Endothelial cell (in vitro differentiated cells): ENCODE results near the gene GPER1. TPM values are rescaled to one million over a fixed set of nuclear protein-coding genes. Genes with fewer than 3 reads are reported as not detected.

ENCODE experiments used
- DNase-seq: peaks from one replicate; pipeline ENCODE4 v3.0.0; 2021; ENCODE audit warnings: low spot score
- H3K27ac Mint-ChIP-seq: one replicate; pipeline ENCODE4 v1.8.0; 2021; ENCODE audit warnings: mixed read lengths, inconsistent platforms; ENCODE audit not compliant: unreplicated experiment
- H3K27me3 Mint-ChIP-seq: one replicate; pipeline ENCODE4 v1.8.0; 2021; ENCODE audit warnings: mild to moderate bottlenecking, moderate library complexity, mixed read lengths, inconsistent platforms; ENCODE audit not compliant: unreplicated experiment
- H3K36me3 Mint-ChIP-seq: one replicate; pipeline ENCODE4 v1.8.0; 2021; ENCODE audit warnings: mild to moderate bottlenecking, low read depth, mixed read lengths, inconsistent platforms; ENCODE audit not compliant: unreplicated experiment
- H3K4me1 Mint-ChIP-seq: one replicate; pipeline ENCODE4 v1.8.0; 2021; ENCODE audit warnings: mild to moderate bottlenecking, mixed read lengths, inconsistent platforms; ENCODE audit not compliant: unreplicated experiment
- H3K4me3 Mint-ChIP-seq: one replicate; pipeline ENCODE4 v1.8.0; 2021; ENCODE audit warnings: mild to moderate bottlenecking, mixed read lengths, inconsistent platforms; ENCODE audit not compliant: unreplicated experiment
- H3K9me3 Mint-ChIP-seq: one replicate; pipeline ENCODE4 v1.8.0; 2021; ENCODE audit warnings: mixed read lengths, inconsistent platforms; ENCODE audit not compliant: unreplicated experiment
- total RNA-seq: library from RNA; stranded (reverse); fragmentation: NEBNext Ultra II Directional; extraction: Animal tissue kit (Norgen Biotek cat#: 25700); gene quantifications from one replicate; pipeline ENCODE4 v1.2.1, GENCODE V29; 2021; ENCODE audit not compliant: unreplicated experiment
- TF ChIP-seq, protein P1 (sequence below): fragments of 200-600 bp; sonication (generic); IDR thresholded peaks from one replicate; pipeline ENCODE4 v1.5.0; 2021; ENCODE audit warnings: antibody characterized with exemption; ENCODE audit not compliant: unreplicated experiment

Gene GPER1
- total RNA-seq, 1 donor from 2014 or later, result 0.72 TPM

DNA sequence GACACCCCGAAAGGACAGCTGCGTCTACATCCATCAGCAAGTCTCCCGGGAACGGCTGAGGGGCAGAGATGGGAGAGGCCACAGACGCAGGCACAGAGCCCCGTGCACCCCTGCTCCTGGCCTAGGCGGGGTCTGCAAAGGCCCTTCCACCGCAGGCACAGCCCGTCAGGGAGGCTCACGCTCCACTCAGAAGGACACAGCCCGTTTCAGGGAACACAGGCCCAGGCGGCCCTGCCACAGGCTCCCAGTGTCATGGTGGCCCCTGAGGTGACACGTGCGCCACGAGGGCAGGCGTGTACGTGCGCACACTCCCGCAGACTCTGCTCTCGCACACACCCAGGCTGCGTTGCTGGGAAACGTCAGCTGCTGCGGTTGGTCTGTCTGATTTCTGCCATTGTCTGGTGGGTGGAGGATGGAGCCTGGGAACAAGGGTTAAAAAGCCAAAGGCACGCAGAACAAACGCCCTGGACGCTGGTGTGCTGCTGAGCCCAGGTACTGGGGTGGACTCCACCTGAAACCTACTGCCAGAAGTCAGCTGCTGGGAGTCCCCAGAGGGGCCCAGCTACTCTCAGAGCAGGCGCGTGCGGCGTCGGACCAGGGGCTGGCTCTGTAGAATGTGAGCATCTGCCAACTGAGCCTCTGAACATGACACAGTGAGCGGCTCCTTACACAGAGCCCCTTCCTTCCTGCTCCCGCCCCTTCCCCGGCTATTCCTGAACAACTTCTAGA is 13.1 kb downstream of the GPER1 start:
- Mint-ChIP-seq H3K9me3 (no peaks in the 10 kb centered on the region), H3K4me1 (peaks cover 18% of the 10 kb centered on the region), H3K27ac (no peak overlapping the region), H3K27me3 (peaks cover 14% of the 10 kb centered on the region), H3K4me3 (no peak overlapping the region), H3K36me3 (peaks cover 18% of the 10 kb centered on the region)
- TF ChIP-seq, protein P1, sequence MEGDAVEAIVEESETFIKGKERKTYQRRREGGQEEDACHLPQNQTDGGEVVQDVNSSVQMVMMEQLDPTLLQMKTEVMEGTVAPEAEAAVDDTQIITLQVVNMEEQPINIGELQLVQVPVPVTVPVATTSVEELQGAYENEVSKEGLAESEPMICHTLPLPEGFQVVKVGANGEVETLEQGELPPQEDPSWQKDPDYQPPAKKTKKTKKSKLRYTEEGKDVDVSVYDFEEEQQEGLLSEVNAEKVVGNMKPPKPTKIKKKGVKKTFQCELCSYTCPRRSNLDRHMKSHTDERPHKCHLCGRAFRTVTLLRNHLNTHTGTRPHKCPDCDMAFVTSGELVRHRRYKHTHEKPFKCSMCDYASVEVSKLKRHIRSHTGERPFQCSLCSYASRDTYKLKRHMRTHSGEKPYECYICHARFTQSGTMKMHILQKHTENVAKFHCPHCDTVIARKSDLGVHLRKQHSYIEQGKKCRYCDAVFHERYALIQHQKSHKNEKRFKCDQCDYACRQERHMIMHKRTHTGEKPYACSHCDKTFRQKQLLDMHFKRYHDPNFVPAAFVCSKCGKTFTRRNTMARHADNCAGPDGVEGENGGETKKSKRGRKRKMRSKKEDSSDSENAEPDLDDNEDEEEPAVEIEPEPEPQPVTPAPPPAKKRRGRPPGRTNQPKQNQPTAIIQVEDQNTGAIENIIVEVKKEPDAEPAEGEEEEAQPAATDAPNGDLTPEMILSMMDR, result no peak
- no peak for DNase-seq

DNA sequence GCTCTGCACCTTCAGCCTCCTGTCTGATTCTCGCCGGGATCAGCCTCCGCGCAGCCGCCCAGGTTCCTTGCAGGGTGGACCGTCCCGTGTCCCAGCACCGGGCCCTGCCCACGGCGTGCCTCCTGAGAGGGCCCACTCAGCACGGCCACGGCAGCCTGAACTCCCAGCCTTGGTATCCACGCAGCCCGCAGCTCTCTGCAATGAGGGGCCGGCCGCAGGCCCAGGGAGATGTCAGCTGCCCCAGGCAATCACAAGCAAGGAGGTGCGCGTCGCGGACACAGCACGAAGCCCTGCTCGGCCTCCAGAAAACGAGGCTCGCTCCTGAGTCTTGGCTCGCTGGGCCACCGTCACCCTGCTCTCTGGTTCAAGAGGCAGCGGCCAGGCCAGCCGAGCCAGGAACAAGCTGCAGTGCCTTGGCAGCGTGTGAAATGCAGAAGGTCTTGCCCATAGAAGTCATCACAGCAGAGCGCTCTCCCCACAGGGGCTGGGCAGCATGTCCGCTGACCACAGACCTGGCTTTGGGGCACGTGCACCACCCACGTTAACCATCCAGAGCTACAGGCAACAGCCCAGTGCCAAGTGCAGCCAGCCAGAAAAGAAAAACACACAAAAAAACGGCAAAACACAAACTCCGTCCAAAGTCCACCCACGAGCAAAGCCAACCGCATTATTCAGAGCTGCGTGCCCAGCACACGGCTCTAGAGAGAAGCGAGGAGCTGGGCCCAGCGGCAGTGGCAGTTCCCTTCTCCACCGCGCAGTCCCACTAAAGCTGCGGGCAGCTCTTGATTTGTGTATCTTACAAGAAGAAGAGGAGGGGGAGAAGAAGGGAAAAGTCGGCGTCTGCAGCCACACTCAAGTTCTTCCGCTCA is 13.9 kb downstream of the GPER1 start:
- peaks cover 18% of the 10 kb centered on the region for H3K4me1 Mint-ChIP-seq
- no peak overlapping the region for H3K27ac Mint-ChIP-seq
- no peak for DNase-seq
- TF ChIP-seq, protein P1, result no peak
- peaks cover 18% of the 10 kb centered on the region for H3K36me3 Mint-ChIP-seq
- peaks cover 17% of the 10 kb centered on the region for H3K27me3 Mint-ChIP-seq
- no peak overlapping the region for H3K4me3 Mint-ChIP-seq
- no peaks in the 10 kb centered on the region for H3K9me3 Mint-ChIP-seq

DNA sequence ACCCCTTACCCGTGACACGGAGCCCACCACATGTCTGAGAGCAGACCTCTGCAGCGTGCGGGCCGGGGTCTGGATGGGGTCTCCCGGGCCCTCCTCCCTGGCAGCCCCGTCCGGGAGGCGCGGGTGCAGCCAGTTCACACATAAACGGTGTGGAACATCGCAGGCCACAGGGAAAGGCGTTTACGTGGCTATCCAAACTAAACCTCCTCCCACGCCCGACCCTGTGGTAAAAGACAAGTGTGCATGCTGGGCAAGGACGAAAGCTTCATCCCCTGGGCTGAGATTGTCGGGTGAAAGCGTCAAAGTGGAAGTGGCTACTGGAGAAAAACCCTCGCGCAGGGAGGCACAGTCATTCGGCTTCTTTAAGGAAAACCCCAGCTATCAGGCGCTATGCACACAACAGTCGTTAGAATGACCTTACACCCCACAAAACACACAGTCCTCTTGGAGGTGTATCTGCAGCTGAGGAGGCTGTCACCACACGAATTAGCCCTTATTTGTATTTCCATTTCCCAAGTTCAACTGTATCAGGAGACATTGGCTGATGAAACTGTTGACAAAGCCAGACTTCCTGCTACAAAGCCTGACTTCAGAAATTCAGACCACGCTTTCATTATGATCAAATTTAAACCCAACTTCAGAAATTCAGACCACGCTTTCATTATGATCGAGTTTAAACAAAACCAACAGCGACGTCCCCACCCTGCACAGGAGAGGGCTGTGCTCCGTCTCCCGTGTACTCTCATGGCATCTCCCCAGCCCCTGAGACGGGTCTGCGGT is 15.3 kb downstream of the GPER1 start:
- TF ChIP-seq, protein P1, result no peak
- H3K27ac Mint-ChIP-seq, result no peak overlapping the region
- no peaks in the 10 kb centered on the region for H3K9me3 Mint-ChIP-seq
- H3K4me1 Mint-ChIP-seq, result peaks cover 9% of the 10 kb centered on the region
- no peak for DNase-seq
- H3K36me3 Mint-ChIP-seq, result peaks cover 9% of the 10 kb centered on the region
- H3K4me3 Mint-ChIP-seq, result no peak overlapping the region
- H3K27me3 Mint-ChIP-seq, result peaks cover 19% of the 10 kb centered on the region

DNA sequence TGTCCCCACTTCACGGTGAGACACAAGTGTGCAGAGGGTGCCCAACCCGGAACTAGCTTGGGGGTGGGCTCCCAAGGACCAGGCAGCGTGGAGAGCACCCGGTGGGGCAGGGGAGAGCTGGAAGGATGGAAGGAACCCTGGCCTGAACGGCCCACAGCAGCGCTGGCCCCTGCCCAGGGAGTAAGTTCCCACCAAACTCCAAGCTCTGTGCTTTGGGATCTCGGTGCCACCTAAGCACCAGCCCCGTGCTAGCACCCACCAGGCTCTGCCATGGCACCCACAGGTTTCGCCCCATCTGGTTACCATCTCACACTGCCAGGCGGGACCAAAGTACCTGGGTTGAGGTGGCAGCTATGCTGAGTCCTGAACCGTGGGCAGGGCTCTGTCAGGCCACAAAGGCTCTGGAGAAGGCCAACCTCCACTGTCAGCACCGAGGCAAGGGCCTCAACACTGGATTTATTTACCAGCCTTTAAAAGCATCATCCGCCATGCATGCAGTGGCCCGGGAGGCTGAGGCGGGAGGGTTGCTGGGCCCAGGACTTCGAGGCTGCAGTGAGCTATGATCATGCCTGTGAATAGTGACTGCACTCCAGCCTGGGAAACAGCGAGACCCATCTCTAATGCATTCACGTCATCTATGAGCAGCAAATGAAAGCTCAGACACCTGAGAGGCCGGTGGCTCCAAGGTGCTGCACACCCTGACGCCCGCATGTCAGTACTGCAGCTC is 16.0 kb downstream of the GPER1 start:
- H3K27ac Mint-ChIP-seq, result no peak overlapping the region
- peaks cover 19% of the 10 kb centered on the region for H3K27me3 Mint-ChIP-seq
- no peak overlapping the region for H3K4me3 Mint-ChIP-seq
- no peaks in the 10 kb centered on the region for H3K9me3 Mint-ChIP-seq
- TF ChIP-seq, protein P1, result no peak
- H3K36me3 Mint-ChIP-seq, result peaks cover 3% of the 10 kb centered on the region
- H3K4me1 Mint-ChIP-seq, result peaks cover 8% of the 10 kb centered on the region
- no peak for DNase-seq
